HG02623 (cell line): ENCODE measurements around the gene RAB11FIP4.

Experiments
- ATAC-seq: cut with Tn5 transposase; IDR thresholded peaks from one replicate; pipeline ENCODE4 v1.9.1; 2021; ENCODE audit warnings: moderate library complexity; ENCODE audit not compliant: unreplicated experiment

Gene RAB11FIP4

GRCh38 chr17:31453896-31454295, 62.4 kb downstream of the RAB11FIP4 start:
- ATAC-seq, result no peak

GRCh38 chr17:31456814-31457213, 65.3 kb downstream of the RAB11FIP4 start:
- no peak for ATAC-seq

GRCh38 chr17:31457391-31458234, 66.1 kb downstream of the RAB11FIP4 start:
- ATAC-seq, result no peak

- ATAC-seq, result no peak
Observed at GRCh38 chr17:31458829-31459228, 67.4 kb downstream of the RAB11FIP4 start.

DNA sequence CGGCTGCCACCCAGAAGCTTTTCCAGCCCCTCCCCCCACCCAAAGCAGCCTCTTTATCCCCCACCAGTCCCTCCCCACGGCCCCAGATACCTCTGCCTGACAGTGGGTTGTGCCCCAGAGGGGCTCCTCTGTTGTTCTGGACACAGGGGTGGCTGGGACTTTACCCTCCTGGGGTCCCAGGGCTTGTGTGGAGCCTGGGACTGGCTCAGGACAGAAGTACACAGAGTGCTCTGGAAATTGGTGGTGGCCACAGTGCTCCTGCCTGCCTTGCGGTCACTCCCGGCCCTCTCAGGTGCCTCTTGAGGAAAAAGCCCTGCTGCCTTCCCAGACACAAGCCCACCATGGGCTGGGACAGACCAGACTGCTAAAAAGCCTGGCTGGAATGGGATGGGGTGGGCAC, 68.2 kb downstream of the RAB11FIP4 start:
- no peak for ATAC-seq

DNA sequence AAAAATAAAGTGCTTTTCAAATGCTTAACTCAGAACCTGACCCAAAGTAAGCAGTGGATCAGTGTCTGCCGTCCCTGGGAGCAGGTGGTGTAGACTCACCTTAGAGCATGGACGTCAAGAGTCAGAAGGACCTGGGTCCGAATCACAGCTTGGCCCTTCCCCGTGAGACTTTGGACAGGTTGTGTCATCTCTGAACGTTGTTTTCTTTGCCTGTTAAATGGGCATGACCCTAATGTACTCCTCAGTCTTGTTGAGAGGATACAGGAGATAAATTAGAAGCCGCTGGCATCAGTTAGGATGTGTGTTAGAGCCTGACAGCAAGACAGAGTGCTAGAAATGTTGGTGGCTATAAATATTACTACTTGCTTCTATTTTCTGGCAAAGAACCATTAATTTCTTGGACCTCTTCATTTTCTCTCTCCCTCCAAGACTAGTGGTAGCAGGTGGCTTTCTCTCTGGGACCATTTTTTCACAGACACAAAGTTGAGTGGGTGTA, 68.8 kb downstream of the RAB11FIP4 start:
- no peak for ATAC-seq

- ATAC-seq, result no peak
Observed at GRCh38 chr17:31461227-31461810, 69.8 kb downstream of the RAB11FIP4 start.

GRCh38 chr17:31462261-31462660, 70.8 kb downstream of the RAB11FIP4 start:
- ATAC-seq, result no peak

GRCh38 chr17:31466096-31466760, 74.8 kb downstream of the RAB11FIP4 start:
- ATAC-seq, result no peak

DNA sequence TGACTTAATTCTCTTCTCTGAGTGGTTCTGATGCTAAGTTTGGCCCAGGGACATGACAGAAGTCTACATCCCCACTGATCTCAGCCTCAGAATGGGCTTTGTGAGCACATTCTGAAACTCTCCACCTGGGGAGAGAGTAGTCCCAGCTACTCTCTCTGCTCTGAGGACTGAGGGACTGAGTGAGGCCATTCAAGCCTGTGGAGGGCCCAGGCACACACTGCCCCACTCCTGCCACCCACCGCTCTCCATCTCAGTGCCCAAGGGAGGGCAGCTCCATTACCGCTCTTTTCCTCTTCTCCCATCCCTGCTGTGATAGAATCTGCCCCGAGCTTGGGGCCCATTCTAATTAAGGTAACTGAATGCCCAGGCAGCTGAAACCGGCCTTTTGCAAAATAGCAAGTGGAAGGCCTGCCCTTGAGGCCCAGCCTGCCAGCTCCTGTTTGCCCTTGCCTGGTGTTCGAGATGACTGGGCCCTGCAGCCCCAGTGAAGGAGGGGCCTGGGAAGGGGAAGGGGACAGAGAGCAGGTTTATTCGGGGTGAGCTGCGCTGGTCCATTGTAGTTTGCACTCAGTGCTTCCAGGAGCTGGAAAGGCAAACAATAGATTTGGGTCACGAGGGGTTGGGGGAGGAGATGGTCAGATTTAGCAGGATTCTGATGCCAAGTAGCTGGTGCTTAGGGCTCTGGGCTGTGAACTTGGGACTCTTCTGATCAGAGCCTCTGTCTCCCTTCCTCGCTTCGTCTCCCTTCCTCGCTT, 76.2 kb downstream of the RAB11FIP4 start:
- no peak for ATAC-seq

GRCh38 chr17:31469959-31470358, 78.5 kb downstream of the RAB11FIP4 start:
- no peak for ATAC-seq

DNA sequence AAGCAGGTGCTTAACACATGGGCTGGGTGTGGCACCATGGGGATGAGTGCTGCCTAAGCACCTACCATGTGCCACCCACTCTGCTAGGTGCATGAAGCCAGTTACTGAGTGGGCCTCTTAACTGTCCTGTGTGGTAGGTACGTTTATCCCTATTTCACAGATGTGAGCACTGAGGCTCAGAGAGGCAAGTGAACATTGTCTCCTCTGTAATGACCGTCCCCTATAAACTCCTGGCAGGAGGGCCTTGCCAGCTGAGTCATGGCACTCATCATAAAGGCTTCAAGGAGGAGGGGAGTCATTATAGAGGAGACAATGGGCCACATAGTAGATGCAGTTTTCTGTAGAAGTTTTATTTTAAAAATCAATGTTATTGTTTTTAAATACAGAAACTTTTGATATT, 79.1 kb downstream of the RAB11FIP4 start:
- no peak for ATAC-seq

- ATAC-seq, result no peak
Observed at GRCh38 chr17:31472137-31472536, 80.7 kb downstream of the RAB11FIP4 start.

- no peak for ATAC-seq
Observed at GRCh38 chr17:31475378-31476162, 84.1 kb downstream of the RAB11FIP4 start.

GRCh38 chr17:31476525-31477416, 85.3 kb downstream of the RAB11FIP4 start:
- no peak for ATAC-seq

- no peak for ATAC-seq
Observed at GRCh38 chr17:31477417-31478055, 86.1 kb downstream of the RAB11FIP4 start.

GRCh38 chr17:31479062-31479408, 87.6 kb downstream of the RAB11FIP4 start:
- ATAC-seq, result no peak

- no peak for ATAC-seq
Observed at GRCh38 chr17:31479524-31479923, 88.0 kb downstream of the RAB11FIP4 start.

DNA sequence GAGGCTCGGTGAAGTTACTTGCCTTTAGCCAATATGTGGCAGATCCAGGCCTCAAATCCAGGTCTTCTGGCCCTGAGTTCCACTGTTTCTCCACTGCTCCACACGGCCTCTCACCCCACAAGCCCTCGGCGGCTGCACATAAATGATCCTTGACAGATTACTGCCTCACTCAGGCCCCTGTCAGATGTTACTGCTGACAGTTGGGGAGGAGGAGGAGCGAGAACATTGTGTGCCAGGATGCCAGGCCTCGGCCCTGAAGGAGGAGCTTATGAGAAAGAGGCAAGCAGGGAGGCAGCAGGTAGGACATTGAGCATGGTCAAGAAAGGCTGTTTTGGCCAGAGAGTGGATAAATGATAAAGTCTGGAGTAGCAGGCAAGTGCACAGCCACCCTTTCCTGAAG, 88.6 kb downstream of the RAB11FIP4 start:
- no peak for ATAC-seq
